ENCODE data around the gene ADCY4.

ADCY4 gene

GRCh38 chr14:24342889-24343288, 8.0 kb upstream of the ADCY4 start:
- no peak for FAIRE-seq

GRCh38 chr14:24340606-24341005, 5.7 kb upstream of the ADCY4 start:
- FAIRE-seq (no peak), DNase-seq (ENCODE audit: insufficient read length, low spot score) (no peak)
- no peak for TF ChIP-seq POU2F2 (IDR thresholded peaks at IDR 0.05; ENCODE audit: low read depth, low read length)
- no peak for TF ChIP-seq TAF1 (IDR thresholded peaks at IDR 0.05; ENCODE audit: low read depth, low read length)
- no peak for TF ChIP-seq PAX5 (IDR thresholded peaks at IDR 0.05; ENCODE audit: insufficient read depth, low read length, severe bottlenecking)
- no peak for TF ChIP-seq POLR2A (IDR thresholded peaks at IDR 0.05; ENCODE audit: low read depth, low read length)

More at GRCh38 chr14:24342889-24343288, 8.0 kb upstream of the ADCY4 start:
- TF ChIP-seq PAX5 (IDR thresholded peaks at IDR 0.05; ENCODE audit: insufficient read depth, low read length, severe bottlenecking) (no peak), POU2F2 (IDR thresholded peaks at IDR 0.05; ENCODE audit: low read depth, low read length) (no peak), SPI1 (IDR thresholded peaks at IDR 0.05; ENCODE audit: low read depth, low read length) (no peak), POLR2AphosphoS5 (IDR thresholded peaks at IDR 0.05; ENCODE audit: low read depth, low read length) (no peak), POLR2A (IDR thresholded peaks at IDR 0.05; ENCODE audit: low read depth, low read length) (no peak), TAF1 (IDR thresholded peaks at IDR 0.05; ENCODE audit: low read depth, low read length) (no peak)
- DNase-seq (ENCODE audit: insufficient read length, low spot score) = no peak

GRCh38 chr14:24339284-24340151, 4.6 kb upstream of the ADCY4 start, which contains the start of gene RIPK3:
Gene RIPK3 (minus strand): TSS chr14:24339991. CDS start chr14:24339826, 165 bp downstream.
- FAIRE-seq = peak; percentile 94
- TF ChIP-seq POU2F2 (IDR thresholded peaks at IDR 0.05; ENCODE audit: low read depth, low read length) (no peak), POLR2AphosphoS5 (IDR thresholded peaks at IDR 0.05; ENCODE audit: low read depth, low read length) (no peak), POLR2A (IDR thresholded peaks at IDR 0.05; ENCODE audit: low read depth, low read length) (peak; percentile 36; the same call in 1 of the 2 replicates), PAX5 (IDR thresholded peaks at IDR 0.05; ENCODE audit: insufficient read depth, low read length, severe bottlenecking) (no peak), SPI1 (IDR thresholded peaks at IDR 0.05; ENCODE audit: low read depth, low read length) (no peak), TAF1 (IDR thresholded peaks at IDR 0.05; ENCODE audit: low read depth, low read length) (no peak)

GRCh38 chr14:24338843-24339242, 4.0 kb upstream of the ADCY4 start:
- TF ChIP-seq PAX5 (IDR thresholded peaks at IDR 0.05; ENCODE audit: insufficient read depth, low read length, severe bottlenecking) (no peak), POU2F2 (IDR thresholded peaks at IDR 0.05; ENCODE audit: low read depth, low read length) (no peak), TAF1 (IDR thresholded peaks at IDR 0.05; ENCODE audit: low read depth, low read length) (no peak), POLR2AphosphoS5 (IDR thresholded peaks at IDR 0.05; ENCODE audit: low read depth, low read length) (no peak), POLR2A (IDR thresholded peaks at IDR 0.05; ENCODE audit: low read depth, low read length) (no peak), SPI1 (IDR thresholded peaks at IDR 0.05; ENCODE audit: low read depth, low read length) (no peak)
- FAIRE-seq (peak; percentile 45), DNase-seq (ENCODE audit: insufficient read length, low spot score) (no peak)

More at GRCh38 chr14:24339284-24340151, 4.6 kb upstream of the ADCY4 start, which contains the start of gene RIPK3:
- peak; percentile 71 for DNase-seq (ENCODE audit: insufficient read length, low spot score)

- FAIRE-seq (no peak), DNase-seq (ENCODE audit: insufficient read length, low spot score) (no peak)
These were observed 2.9 kb upstream of the ADCY4 start for GRCh38 chr14:24337824-24338175.

GRCh38 chr14:24337144-24337823, 2.4 kb upstream of the ADCY4 start:
- no peak for FAIRE-seq
- DNase-seq (ENCODE audit: insufficient read length, low spot score) = no peak
- TF ChIP-seq POLR2A (IDR thresholded peaks at IDR 0.05; ENCODE audit: low read depth, low read length) (no peak), PAX5 (IDR thresholded peaks at IDR 0.05; ENCODE audit: insufficient read depth, low read length, severe bottlenecking) (no peak), TAF1 (IDR thresholded peaks at IDR 0.05; ENCODE audit: low read depth, low read length) (no peak)

More at GRCh38 chr14:24337824-24338175, 2.9 kb upstream of the ADCY4 start:
- no peak for TF ChIP-seq POLR2AphosphoS5 (IDR thresholded peaks at IDR 0.05; ENCODE audit: low read depth, low read length)

- DNase-seq (ENCODE audit: insufficient read length, low spot score) (no peak), FAIRE-seq (no peak)
- TF ChIP-seq POU2F2 (IDR thresholded peaks at IDR 0.05; ENCODE audit: low read depth, low read length) (no peak), TAF1 (IDR thresholded peaks at IDR 0.05; ENCODE audit: low read depth, low read length) (no peak), SPI1 (IDR thresholded peaks at IDR 0.05; ENCODE audit: low read depth, low read length) (no peak), POLR2AphosphoS5 (IDR thresholded peaks at IDR 0.05; ENCODE audit: low read depth, low read length) (no peak), PAX5 (IDR thresholded peaks at IDR 0.05; ENCODE audit: insufficient read depth, low read length, severe bottlenecking) (no peak), POLR2A (IDR thresholded peaks at IDR 0.05; ENCODE audit: low read depth, low read length) (no peak)
These were observed 745 bp upstream of the ADCY4 start for GRCh38 chr14:24335461-24336171.

GRCh38 chr14:24332268-24332993, 2.4 kb downstream of the ADCY4 start:
- peak; percentile 93 for DNase-seq (ENCODE audit: insufficient read length, low spot score)
- no peak for TF ChIP-seq POLR2A (IDR thresholded peaks at IDR 0.05; ENCODE audit: low read depth, low read length)
- TF ChIP-seq POU2F2 (IDR thresholded peaks at IDR 0.05; ENCODE audit: low read depth, low read length) = no peak
- no peak for TF ChIP-seq SPI1 (IDR thresholded peaks at IDR 0.05; ENCODE audit: low read depth, low read length)
- no peak for TF ChIP-seq PAX5 (IDR thresholded peaks at IDR 0.05; ENCODE audit: insufficient read depth, low read length, severe bottlenecking)
- TF ChIP-seq POLR2AphosphoS5 (IDR thresholded peaks at IDR 0.05; ENCODE audit: low read depth, low read length) = no peak
- TF ChIP-seq TAF1 (IDR thresholded peaks at IDR 0.05; ENCODE audit: low read depth, low read length) = no peak
- FAIRE-seq = peak; percentile 98

Measured in GM12891 (cell line).